ENCODE results near the gene APOBEC4.
"Not testable (repeated sequence)": the region's sequence is repeated elsewhere in the genome, so short reads cannot be mapped to it uniquely, and the experiment has no call there.

APOBEC4 gene, protein sequence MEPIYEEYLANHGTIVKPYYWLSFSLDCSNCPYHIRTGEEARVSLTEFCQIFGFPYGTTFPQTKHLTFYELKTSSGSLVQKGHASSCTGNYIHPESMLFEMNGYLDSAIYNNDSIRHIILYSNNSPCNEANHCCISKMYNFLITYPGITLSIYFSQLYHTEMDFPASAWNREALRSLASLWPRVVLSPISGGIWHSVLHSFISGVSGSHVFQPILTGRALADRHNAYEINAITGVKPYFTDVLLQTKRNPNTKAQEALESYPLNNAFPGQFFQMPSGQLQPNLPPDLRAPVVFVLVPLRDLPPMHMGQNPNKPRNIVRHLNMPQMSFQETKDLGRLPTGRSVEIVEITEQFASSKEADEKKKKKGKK

DNA sequence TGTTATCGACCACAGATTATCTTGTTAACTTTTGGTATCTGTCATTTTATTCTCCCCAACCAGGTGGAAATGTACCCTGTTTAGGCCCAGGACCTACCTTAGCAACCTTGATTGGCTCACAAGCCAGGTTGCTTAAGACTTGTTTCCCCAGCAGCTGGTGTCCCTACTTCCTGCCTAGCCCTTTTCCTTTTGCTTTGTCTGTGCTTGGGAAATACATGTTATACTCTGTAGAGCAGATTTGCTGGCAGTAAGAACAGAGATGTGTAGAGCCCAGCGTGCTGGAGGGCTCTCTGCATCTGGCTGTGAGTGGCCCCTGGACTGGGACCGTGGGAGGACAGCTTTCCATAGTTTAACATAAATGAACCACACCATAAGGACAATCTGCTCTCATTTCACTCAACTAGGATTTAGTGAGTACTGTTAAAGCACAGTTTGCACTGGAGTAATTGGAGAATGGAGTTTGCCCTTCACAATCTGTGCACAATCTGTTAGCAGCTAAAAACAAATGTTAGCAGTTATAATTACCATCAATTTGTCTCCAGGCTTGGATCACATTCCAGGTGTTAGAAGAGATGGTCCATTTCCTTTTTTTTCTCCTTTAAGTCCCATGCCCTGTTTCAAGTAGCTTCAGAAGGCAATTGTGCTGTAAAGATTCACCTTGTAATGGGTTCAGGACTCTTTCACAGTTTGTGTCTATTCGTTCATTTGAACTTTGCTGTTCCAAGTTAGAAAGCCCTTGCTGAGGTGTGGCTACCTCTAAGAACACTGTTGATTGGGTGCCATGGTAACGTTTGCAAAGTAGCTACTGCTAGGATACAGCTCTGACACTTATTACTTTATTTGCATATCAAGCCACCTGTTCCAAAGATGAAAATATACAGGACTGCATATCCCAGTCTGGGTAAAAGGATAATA lies at the start of gene APOBEC4:
Gene APOBEC4, minus strand, starts transcription at position 770 of the 915 bp plus-strand sequence. CDS start 4,535 bp downstream, outside the sequence.
- no peak for DNase-seq (ENCODE audit: low read depth in 2 of 3, low spot score in 1 of 3)

DNA sequence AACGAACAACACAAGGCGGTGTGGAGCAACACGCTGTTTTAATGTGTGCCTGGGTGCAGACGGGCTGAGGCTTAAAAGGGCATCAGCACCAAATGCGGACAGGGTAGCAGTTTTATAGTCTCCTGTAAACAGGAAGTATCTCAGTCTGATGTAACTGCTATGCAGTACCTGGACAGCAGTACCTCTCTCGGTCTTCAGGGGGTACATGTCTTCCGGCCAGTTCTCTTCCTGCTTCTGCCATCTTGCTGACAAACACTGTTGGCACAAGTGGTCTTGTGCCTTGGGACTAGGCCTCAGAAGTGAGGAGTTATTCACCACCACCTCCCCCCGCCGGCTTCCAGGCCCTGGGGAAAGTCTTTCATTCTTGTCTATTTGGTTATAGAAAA lies 49.7 kb upstream of the APOBEC4 start:
- no peak for DNase-seq (ENCODE audit: low read depth in 2 of 3, low spot score in 1 of 3)

DNA sequence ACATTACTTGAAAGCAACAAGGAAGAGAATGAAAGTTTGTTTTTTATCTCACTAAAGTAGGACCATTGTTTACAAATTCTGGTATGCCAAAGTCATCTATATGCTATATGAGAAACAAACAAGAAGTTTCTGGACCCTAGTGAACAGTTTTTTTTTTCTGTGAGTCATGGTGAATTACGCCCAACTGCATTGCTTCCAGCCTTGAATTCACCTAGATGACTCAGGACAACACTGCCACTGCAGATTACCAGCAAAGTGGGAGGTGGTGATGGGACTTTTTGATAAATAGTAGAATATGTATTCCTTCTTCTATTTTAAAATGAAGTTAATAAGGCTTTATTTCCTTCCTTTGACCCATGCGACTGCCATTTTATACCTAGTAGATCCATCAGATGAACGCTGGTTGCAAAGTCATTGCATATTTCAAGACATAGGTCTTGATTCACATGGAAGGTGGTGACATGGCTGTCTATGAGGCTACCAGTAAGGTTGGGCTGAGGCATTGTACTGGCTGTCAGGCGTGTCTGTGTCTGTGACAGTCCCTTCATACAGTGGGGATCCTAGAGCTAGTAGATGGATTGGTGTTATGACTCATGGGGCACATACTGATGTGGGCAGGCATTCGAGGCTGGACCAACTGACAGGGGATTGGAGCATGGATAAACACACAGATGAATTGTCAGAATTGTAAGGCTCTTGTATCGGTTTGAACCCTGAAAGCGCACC lies 49.1 kb upstream of the APOBEC4 start:
- DNase-seq (ENCODE audit: low read depth in 2 of 3, low spot score in 1 of 3): no peak

DNA sequence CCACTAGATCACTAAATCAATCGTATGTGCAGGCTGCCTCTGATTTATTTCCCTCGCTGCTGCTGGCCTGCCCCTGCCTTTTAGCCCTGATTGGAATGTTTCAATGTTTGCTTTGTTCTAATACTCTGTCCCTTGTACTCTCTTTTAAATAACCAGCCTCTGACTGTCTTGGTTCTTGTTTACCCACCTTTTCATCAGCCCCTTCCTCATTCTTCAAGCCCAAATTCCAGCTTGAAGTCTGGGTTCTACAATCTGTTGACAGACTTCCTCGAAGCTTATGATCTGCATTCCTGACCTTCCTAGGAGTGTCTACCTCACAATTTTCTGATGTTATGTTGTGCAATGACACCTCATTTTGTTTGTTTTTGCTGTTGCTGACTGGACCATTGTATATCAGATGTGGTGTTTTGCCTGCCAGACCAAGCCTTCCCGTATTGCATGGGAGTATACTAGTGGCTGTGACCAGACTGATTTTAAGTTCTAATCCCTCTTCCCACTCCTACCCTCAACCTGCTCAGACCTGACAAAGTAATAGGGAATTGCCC lies 46.6 kb upstream of the APOBEC4 start:
- DNase-seq (ENCODE audit: low read depth in 2 of 3, low spot score in 1 of 3): no peak

DNA sequence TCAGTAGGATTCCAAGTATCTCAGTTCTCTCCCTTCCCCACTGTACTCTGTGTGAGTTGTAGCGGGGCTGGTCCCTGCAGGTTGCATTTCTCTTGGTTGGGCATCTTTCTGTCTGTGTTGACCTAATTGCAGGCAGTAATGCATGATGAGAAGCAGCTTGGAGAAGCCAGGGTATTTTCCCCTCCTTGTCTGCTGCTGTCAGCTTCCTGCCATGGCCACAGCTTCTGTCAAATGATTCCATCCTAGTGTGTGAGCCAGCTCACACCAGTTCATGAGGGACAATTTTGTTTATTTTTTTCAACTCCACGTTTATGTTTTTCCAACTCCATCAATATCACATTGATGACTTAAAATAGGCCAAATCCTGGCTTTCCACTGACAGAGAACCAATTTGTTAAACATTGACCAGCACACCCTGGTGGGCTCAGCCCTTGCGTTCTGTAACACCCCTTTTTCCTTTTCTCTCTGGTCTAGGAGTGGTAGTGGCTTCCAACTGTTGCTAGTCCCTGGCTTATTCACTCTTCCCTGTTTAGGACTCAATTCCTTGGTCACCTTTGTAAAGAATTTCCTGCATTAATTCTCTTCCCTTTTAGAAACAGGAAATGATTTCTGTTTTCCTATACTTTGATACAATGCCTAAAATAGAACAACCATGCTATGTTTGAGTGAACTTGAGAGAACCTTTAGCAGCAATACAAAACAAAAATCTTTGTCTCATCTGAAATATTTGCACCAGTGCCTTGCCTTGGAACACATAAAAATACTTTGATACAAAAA lies 44.9 kb upstream of the APOBEC4 start:
- no peak for DNase-seq (ENCODE audit: low read depth in 2 of 3, low spot score in 1 of 3)

DNA sequence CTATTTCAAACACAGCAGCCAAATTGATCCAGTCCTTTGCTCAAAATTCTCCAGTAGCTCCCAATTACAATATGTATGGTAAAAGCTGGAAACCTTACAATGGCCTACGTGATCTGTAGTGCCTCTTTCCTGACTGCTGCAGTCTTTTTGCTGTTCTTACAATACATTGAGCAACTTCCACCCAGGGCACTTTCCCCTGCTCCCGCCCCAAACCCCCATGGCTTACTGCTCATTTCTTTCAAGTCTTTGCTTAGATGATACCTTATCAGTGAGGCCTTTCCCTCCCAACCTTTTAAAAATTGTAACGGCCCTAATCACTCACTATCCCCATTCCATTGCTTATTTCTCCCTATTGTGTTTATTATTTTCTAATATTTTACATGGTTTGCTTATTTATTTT lies 43.9 kb upstream of the APOBEC4 start:
- no peak for DNase-seq (ENCODE audit: low read depth in 2 of 3, low spot score in 1 of 3)

DNA sequence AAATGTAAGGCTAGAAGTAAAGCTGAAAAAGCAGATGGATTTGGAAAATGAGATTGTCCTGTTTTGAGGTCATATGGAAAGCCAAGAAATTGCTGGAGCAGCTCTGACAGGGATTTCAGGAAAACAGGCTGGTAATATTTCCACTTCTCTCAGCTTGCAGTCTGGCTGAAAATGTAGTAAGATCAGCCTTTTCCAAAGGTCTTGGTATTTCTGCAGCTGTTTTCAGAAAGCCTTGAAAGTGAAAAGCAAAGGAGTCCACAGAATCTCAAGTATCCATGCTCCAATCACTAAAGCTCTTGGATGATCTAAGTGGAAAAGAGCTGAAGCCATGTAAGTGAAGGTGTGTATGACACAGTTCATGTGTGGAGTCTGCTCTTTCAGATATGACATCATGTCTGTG lies 41.6 kb upstream of the APOBEC4 start:
- DNase-seq (ENCODE audit: low read depth in 2 of 3, low spot score in 1 of 3): no peak

DNA sequence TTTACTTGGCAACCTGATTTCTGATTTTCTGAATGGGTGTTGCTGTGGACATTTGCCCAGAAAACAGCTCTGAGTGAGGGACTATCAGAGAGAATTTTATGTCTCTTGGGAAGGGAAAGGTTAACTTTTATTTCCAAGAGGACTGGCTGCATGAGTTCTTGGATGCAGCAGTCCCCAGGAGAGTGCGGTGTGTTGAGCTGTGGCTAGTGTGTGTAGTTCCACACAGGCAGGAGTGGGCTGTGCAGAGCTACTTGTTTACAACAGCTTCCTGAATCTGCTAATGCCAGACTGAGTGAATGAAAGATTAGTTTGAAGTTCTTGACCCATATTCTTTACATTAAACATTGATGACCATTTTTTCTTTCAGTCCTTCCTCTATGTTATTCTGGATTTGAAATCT lies 41.0 kb upstream of the APOBEC4 start:
- DNase-seq (ENCODE audit: low read depth in 2 of 3, low spot score in 1 of 3): no peak

DNA sequence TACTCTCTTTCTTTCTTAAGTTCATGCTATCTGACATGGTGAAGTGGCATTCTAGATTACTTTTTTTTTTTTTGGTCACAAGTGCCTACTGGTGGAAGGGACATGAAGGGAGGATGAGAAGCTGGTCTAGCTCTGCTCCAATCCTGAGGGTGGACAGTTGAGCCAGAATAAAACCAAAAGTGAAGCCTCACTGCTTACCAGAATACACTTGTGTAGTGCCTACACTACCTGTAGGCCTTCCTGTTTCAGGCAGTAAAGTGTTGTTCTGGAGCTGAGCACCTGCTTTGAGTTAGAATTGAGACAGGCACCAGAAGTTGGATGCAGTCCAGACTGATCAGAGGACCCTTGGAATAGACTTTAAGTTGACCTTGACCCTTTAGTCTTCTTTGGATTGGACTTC lies 40.4 kb upstream of the APOBEC4 start:
- DNase-seq (ENCODE audit: low read depth in 2 of 3, low spot score in 1 of 3): no peak

DNA sequence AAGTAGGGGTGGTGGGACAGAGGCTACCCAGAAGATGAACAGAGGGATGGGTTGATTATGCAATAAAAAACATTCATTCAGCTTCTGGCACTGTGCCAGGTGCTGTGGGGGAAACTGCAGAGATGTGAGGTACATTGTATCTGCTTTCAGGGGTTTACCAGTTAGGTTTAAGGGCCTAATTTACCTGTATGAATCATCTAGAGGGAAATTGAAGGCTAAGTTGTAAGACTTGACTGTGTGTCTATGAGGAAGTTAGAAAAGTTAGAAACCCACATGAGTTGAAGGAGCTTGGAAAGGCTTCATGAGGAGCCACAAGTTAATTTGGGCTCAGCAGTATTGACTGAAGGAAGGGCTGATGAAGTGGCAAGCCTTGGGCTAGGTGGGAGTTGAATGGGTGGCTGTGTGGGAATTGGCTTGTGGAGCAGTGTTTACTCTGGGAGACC lies 36.7 kb upstream of the APOBEC4 start:
- no peak for DNase-seq (ENCODE audit: low read depth in 2 of 3, low spot score in 1 of 3)

DNA sequence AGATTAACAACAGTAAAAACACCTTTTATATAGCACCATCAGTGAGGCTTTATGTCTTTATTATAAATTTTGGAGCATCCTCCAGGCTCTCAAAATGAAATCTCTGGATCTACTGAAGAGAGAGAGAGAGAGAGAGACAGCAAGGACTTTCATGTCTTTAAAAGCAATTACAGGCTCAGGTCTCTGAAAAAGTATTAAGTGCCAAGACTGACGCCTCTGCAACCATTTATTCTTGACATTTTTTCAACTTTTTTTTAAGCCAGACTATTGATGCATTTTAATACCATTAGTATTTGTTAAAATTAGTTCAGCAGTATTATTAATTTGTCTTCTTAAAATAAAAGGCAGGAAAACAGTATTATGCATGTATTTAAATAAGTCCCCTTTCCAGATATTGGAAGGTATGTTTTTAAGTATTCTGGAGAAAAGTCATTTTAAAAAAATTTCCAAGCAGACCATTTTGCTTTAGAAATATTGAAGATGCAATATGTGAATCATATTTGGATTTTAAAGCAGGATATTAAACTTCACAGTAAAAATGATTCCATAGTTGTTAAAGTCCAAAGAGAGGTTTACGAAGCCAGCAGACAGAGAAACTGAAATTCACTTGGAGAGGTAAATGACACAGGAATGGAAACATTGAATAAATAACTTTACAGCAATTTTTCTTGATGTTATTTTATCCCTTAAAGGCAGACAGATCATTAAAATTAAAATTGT lies 35.4 kb upstream of the APOBEC4 start:
- no peak for DNase-seq (ENCODE audit: low read depth in 2 of 3, low spot score in 1 of 3)

DNA sequence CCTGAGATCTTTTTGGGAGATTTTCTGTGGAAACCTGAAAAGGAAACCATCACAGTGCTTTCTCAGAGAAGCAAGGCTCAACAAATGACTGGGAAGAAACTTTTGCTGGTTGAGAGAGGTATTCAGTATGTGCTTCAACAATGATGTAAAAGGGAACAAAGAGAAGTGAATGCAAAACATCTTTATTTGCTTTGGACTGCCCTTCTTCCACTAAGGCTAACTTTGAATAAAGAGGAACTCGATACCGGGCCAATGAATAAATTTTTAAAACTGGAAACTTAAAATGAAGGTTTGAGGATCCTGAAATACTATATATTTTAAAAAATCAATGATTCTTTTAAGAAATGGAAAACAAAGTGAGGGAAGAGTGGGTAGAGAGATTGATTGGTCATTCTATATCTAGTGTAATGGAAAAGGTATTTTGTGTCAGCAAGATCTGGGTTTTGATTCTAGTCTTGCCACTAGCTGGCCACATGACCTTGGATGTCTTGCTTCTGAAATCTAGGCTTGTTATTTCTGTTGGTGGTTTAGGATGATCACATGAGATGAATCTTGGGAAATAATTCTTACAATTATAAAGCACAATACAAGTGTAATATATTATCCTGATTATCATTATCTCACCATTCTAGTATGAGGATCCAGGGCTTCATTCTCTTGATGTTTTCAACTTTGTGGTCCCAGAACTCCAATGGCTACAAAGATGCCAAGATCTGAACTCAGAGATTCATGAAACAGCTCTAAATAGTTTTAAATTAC lies 34.6 kb upstream of the APOBEC4 start:
- DNase-seq (ENCODE audit: low read depth in 2 of 3, low spot score in 1 of 3): no peak

DNA sequence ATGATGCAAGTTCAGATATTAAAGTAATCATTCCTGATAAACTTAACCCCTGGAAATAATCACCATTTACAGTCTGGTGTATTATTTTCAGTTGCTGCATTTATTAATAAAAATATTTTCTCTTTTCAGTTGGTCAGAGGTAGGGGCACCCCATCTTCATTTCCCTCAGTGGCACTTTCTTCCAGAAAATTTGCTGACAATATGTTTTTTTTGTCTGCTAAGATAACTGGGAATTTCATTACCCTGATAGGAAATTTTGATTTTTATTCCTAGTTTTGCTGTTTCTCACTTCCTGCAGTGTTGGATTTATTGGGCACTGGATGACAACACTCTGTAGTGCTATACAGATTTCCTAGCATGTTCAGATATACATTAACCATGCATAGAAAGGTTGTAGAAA lies 33.1 kb upstream of the APOBEC4 start:
- no peak for DNase-seq (ENCODE audit: low read depth in 2 of 3, low spot score in 1 of 3)

DNA sequence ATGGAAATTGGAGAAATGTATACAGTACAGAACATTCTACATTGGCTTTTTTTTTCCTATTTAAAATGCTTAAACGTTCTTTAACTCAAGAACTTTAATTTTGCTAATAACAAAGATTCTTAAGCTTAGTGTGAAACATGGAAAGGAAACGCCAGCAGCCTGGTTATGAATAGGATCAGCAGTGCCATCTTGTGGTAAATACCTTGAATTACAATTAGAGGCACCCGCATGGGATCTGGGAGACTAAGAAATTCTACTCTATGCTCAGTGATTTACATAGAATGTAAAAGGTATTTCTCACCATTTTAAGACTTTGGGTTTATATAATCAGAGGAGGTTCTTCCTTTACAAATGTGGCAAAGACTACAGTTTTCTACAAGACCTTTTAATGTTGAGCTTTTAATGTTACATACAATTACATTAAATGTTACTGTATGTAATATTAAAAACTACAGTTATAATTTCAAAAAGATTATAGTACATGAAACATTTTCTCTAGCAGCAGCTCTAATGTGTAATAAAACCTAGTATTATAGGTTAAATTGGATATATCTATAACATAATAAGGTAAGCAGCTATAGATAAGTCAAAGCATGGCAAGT lies 32.1 kb upstream of the APOBEC4 start:
- DNase-seq (ENCODE audit: low read depth in 2 of 3, low spot score in 1 of 3): peak in 1 of 3 donors; percentile 38

DNA sequence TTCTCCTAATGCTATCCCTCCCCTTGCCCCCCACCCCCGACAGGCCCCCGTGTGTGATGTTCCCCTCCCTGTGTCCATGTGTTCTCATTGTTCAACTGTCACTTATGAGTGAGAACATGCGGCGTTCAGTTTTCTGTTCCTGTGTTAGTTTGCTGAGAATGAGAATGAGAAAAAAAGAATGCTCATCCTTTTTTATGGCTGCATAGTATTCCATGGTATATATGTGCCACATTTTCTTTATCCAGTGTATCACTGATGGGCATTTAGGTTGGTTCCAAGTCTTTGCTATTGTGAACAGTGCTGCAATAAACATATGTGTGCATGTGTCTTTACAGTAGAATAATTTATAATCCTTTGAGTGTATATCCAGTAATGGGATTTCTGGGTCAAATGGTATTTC lies 26.2 kb upstream of the APOBEC4 start:
- not testable (repeated sequence) for DNase-seq (ENCODE audit: low read depth in 2 of 3, low spot score in 1 of 3)

DNA sequence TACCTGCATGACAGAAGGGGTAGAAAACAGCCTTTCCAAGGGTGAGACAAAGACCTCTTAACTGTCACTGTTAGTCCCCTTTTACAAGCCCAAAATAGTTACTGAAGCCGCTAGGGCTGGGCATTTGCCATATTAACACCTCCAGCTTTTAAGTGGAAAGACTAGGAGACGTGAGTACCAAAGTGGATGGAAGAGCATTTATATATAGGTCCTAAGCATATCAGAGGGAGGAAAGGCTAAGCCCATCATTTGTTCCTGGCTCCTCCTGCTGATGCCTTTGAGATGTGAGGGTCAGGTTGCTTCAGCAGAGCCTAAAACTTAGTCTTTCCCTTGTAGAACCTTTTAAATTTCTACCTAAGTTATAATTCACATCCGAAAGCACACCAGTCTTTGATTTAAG lies 25.7 kb upstream of the APOBEC4 start:
- no peak for DNase-seq (ENCODE audit: low read depth in 2 of 3, low spot score in 1 of 3)

DNA sequence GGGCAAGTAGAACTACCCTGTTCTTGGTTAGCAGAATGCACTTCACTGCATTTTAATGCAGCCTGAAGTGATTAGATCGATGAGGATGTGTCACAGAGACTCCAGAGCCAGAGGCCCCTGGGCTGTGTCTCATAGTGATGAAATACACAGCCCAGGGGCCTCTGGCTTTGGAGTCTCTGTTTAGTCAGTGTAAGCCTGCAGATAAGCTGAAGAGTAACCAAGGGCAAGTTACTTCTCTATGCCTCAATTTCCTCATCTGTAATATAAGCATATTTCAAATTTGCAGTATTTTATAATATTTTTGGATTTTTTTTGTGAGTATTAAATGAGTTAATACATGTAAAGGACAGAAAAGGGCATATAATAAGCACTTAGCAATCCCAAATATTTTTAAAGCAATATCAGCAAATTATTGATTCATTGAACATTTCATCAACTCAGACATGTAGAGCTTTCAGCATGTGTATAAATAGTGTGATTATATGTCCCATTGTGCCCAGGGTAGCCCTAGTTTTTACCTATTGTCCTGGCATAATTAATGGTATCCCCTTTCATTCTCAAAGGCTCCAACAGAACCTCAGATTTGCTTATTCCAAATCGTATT lies 23.6 kb upstream of the APOBEC4 start:
- no peak for DNase-seq (ENCODE audit: low read depth in 2 of 3, low spot score in 1 of 3)

DNA sequence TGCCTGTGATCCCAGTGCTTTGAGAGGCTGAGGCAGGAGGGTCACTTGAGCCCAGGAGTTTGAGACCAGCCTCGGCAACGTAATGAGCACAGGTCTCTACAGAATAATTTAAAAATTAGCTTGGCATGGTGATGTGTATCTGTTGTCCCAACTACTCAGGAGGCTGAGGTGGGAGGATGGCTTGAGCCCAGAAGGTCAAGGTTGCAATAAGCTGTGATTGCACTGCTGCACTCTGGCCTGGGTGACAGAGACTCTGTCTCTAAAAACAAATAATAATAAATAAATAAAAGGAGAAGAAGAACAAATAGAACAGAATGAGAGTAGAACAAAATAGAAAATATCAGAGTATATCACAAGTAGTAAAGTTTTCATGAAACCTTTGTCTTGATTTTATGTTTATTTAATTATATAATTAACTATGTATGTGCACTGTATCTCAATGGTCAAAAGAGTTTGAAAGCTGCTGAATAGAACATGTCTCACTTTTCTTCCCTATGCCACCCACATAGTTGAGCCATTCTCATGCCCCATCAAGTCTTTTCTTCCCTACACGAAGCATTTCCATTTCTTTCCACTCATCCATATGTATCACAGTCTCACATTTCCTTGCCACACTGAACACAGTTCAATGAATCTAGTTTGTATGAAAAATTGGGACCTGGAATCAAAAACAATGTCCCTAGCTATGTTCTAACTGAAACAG lies 22.9 kb upstream of the APOBEC4 start:
- no peak for DNase-seq (ENCODE audit: low read depth in 2 of 3, low spot score in 1 of 3)
